ENCODE measurements around the gene CCDC60.
"Not testable (repeated sequence)": the region's sequence is repeated elsewhere in the genome, so short reads cannot be mapped to it uniquely, and the experiment has no call there.

The CCDC60 gene

DNA sequence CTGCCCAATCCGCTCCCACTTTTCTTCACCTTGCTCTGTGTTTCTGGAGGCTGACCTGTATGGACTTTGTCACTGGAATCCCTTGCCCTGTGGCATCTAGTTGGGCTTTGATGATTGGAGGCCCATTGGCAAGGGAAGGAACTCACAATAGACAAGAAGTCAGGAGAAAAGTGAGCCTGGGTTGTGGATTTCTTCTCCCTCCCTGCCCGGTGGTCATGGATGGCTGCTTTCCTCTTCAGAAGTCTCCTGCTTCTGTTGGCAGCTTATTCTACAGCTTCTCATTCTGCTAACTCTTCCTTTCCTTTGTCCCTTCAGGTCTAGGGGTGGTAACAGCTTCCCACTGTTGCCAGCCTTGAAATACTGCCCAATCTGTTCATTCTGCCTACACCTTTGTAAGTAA lies 13.9 kb upstream of the CCDC60 start:
- Mint-ChIP-seq H3K27ac (no peak overlapping the region), H3K4me3 (no peak overlapping the region), H3K36me3 (ENCODE audit: low read depth) (no peaks in the 10 kb centered on the region), H3K4me1 (ENCODE audit: low read depth) (no peaks in the 10 kb centered on the region), H3K9me3 (no peaks in the 10 kb centered on the region), H3K27me3 (peaks cover 9% of the 10 kb centered on the region)

GRCh38 chr12:119322301-119322723 lies 12.2 kb upstream of the CCDC60 start:
- peaks cover 9% of the 10 kb centered on the region for H3K27me3 Mint-ChIP-seq
- H3K36me3 Mint-ChIP-seq (ENCODE audit: low read depth) = no peaks in the 10 kb centered on the region
- H3K27ac Mint-ChIP-seq = no peak overlapping the region
- H3K9me3 Mint-ChIP-seq = no peaks in the 10 kb centered on the region
- H3K4me3 Mint-ChIP-seq = no peak overlapping the region
- H3K4me1 Mint-ChIP-seq (ENCODE audit: low read depth) = no peaks in the 10 kb centered on the region

GRCh38 chr12:119325813-119326212 lies 8.7 kb upstream of the CCDC60 start:
- Mint-ChIP-seq H3K27ac (no peak overlapping the region), H3K36me3 (ENCODE audit: low read depth) (no peaks in the 10 kb centered on the region), H3K9me3 (no peaks in the 10 kb centered on the region), H3K4me1 (ENCODE audit: low read depth) (no peaks in the 10 kb centered on the region), H3K27me3 (peaks cover 2% of the 10 kb centered on the region), H3K4me3 (no peak overlapping the region)

- Mint-ChIP-seq H3K4me3 (no peak overlapping the region), H3K36me3 (ENCODE audit: low read depth) (no peaks in the 10 kb centered on the region), H3K9me3 (no peaks in the 10 kb centered on the region), H3K4me1 (ENCODE audit: low read depth) (no peaks in the 10 kb centered on the region), H3K27me3 (no peaks in the 10 kb centered on the region), H3K27ac (no peak overlapping the region)
Measured at GRCh38 chr12:119326341-119326740, 8.2 kb upstream of the CCDC60 start.

DNA sequence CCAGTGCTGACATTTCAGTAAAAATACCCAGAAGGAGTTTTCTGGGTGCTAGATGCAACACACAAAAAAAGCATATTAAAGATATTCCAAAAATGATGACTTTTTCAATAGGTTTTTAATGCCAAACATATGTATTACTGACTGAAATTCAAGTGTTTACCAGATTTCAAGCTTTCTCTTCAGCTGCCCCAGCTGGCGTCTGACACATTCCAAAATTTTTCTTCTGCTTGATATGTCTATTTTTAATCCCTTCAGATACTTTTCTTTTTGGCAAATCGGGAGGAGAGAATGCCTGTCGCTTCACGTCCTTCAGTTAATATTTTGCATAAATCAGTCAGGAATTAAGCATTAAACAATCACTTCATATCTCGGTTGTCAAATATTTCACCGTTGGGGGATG lies 7.1 kb upstream of the CCDC60 start:
- H3K9me3 Mint-ChIP-seq = no peaks in the 10 kb centered on the region
- peaks cover 1% of the 10 kb centered on the region for H3K27me3 Mint-ChIP-seq
- no peaks in the 10 kb centered on the region for H3K4me1 Mint-ChIP-seq (ENCODE audit: low read depth)
- no peaks in the 10 kb centered on the region for H3K36me3 Mint-ChIP-seq (ENCODE audit: low read depth)
- H3K27ac Mint-ChIP-seq = no peak overlapping the region
- H3K4me3 Mint-ChIP-seq = no peak overlapping the region

- H3K36me3 Mint-ChIP-seq (ENCODE audit: low read depth) = no peaks in the 10 kb centered on the region
- H3K9me3 Mint-ChIP-seq = no peaks in the 10 kb centered on the region
- H3K4me1 Mint-ChIP-seq (ENCODE audit: low read depth) = no peaks in the 10 kb centered on the region
- H3K4me3 Mint-ChIP-seq = no peak overlapping the region
- H3K27me3 Mint-ChIP-seq = peaks cover 6% of the 10 kb centered on the region
- no peak overlapping the region for H3K27ac Mint-ChIP-seq
Measured at GRCh38 chr12:119328111-119328510, 6.4 kb upstream of the CCDC60 start.

- Mint-ChIP-seq H3K4me3 (no peak overlapping the region), H3K36me3 (ENCODE audit: low read depth) (no peaks in the 10 kb centered on the region), H3K9me3 (peaks cover 6% of the 10 kb centered on the region), H3K4me1 (ENCODE audit: low read depth) (no peaks in the 10 kb centered on the region), H3K27ac (no peak overlapping the region), H3K27me3 (peaks cover 11% of the 10 kb centered on the region)
Measured at GRCh38 chr12:119338593-119339363, 4.2 kb downstream of the CCDC60 start.

DNA sequence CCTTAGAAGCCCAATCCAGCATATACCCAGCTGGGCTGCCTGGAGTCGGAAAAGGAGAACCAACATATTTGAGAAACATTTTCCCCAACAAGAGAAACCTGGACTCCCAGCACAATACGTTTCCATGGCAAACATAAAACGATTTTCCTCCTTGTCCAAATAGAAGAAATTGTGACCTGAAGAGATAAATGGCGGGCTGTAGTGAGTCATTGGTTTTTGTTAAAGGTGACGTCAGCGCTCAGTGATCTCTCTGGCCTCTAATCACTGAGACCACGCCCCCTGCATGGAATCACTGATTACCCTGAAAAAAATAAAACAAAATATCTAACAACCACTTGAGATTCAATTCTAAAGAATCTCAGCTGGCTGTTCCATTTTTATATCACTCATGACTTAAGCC lies 6.0 kb downstream of the CCDC60 start:
- Mint-ChIP-seq H3K36me3 (ENCODE audit: low read depth) (no peaks in the 10 kb centered on the region), H3K27ac (no peak overlapping the region), H3K9me3 (peaks cover 6% of the 10 kb centered on the region), H3K27me3 (peaks cover 5% of the 10 kb centered on the region), H3K4me3 (no peak overlapping the region), H3K4me1 (ENCODE audit: low read depth) (no peaks in the 10 kb centered on the region)

GRCh38 chr12:119341020-119341419 lies 6.5 kb downstream of the CCDC60 start:
- Mint-ChIP-seq H3K27me3 (peaks cover 5% of the 10 kb centered on the region), H3K36me3 (ENCODE audit: low read depth) (no peaks in the 10 kb centered on the region), H3K4me1 (ENCODE audit: low read depth) (no peaks in the 10 kb centered on the region), H3K4me3 (no peak overlapping the region), H3K9me3 (peaks cover 6% of the 10 kb centered on the region), H3K27ac (no peak overlapping the region)

DNA sequence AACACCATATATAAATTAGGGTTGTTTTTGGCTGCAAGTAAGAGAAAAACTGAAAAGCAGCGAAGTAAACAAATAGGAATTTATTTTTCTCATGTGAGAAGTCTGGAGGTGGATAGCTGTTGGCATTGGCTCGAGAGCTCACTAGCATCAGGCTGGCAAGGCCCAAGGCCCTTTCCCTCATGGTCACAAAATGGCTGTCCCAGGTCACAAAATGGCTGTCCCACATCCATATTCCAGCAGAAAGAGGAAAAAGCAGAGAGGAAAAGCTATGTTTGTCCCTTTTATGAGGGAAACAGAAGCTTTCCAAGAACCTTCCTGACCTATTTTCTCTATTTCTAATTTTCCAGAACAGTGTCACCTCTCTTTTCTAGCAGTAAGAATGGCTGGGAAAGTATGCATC lies 7.5 kb downstream of the CCDC60 start:
- H3K4me1 Mint-ChIP-seq (ENCODE audit: low read depth) = no peaks in the 10 kb centered on the region
- no peak overlapping the region for H3K4me3 Mint-ChIP-seq
- peaks cover 5% of the 10 kb centered on the region for H3K27me3 Mint-ChIP-seq
- H3K9me3 Mint-ChIP-seq = peaks cover 6% of the 10 kb centered on the region
- H3K36me3 Mint-ChIP-seq (ENCODE audit: low read depth) = no peaks in the 10 kb centered on the region
- H3K27ac Mint-ChIP-seq = no peak overlapping the region

DNA sequence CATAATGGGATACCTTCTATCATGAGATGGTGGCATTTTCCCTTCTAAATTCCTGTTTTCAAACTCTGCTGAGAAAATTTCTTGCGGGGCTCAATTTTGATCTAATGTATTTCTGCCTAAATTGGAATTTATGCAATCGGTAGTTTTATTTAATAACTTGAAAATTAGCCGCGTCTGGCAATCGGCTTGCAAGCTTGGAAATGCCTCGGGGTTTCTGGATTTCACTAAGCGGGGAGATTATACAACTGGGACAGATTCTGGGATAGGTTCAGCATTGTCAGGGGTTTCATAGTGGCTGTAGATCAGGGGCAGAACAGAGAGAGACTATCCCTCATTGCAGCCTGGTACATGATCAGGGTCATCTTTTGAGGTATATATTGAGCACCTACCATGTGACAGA lies 8.6 kb downstream of the CCDC60 start:
- H3K36me3 Mint-ChIP-seq (ENCODE audit: low read depth) = no peaks in the 10 kb centered on the region
- H3K4me3 Mint-ChIP-seq = no peak overlapping the region
- peaks cover 5% of the 10 kb centered on the region for H3K27me3 Mint-ChIP-seq
- no peaks in the 10 kb centered on the region for H3K4me1 Mint-ChIP-seq (ENCODE audit: low read depth)
- H3K9me3 Mint-ChIP-seq = peaks cover 6% of the 10 kb centered on the region
- H3K27ac Mint-ChIP-seq = no peak overlapping the region

- Mint-ChIP-seq H3K9me3 (peaks cover 7% of the 10 kb centered on the region), H3K4me3 (no peak overlapping the region), H3K27me3 (peaks cover 15% of the 10 kb centered on the region), H3K27ac (no peak overlapping the region), H3K4me1 (ENCODE audit: low read depth) (no peaks in the 10 kb centered on the region), H3K36me3 (ENCODE audit: low read depth) (no peaks in the 10 kb centered on the region)
Measured at GRCh38 chr12:119354172-119354571, 19.6 kb downstream of the CCDC60 start.

- not testable (repeated sequence) for H3K4me1 Mint-ChIP-seq (ENCODE audit: low read depth)
Measured at GRCh38 chr12:119360366-119360765, 25.8 kb downstream of the CCDC60 start.

GRCh38 chr12:119363037-119363436 lies 28.5 kb downstream of the CCDC60 start:
- Mint-ChIP-seq H3K27me3 (peaks cover 22% of the 10 kb centered on the region), H3K27ac (no peak overlapping the region), H3K9me3 (peaks cover 7% of the 10 kb centered on the region), H3K4me3 (no peak overlapping the region), H3K36me3 (ENCODE audit: low read depth) (no peaks in the 10 kb centered on the region), H3K4me1 (ENCODE audit: low read depth) (no peaks in the 10 kb centered on the region)

More at GRCh38 chr12:119360366-119360765, 25.8 kb downstream of the CCDC60 start:
- H3K27me3 Mint-ChIP-seq = peaks cover 19% of the 10 kb centered on the region
- H3K9me3 Mint-ChIP-seq; H3K27ac Mint-ChIP-seq; H3K36me3 Mint-ChIP-seq (ENCODE audit: low read depth); H3K4me3 Mint-ChIP-seq: not testable (repeated sequence)

DNA sequence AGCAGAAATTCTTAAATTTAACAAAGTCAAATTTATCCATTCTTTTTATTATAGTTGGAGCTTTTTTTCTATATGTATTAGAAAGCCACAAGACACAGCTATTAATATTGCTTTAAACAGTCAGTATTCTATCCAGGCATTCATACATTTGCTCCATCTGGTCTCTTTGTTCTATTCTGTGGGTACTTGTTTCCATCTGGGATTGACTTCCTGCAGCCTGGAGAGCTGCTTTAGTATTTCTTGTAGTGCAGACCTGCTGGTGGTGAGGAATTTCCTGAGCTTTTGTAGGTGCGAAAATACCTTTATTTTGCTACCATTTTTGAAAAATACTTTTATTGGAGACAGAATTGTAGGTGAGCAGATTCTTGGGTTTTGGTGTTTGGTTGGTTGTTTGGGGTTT lies 29.0 kb downstream of the CCDC60 start:
- Mint-ChIP-seq H3K27ac (no peak overlapping the region), H3K27me3 (peaks cover 21% of the 10 kb centered on the region), H3K9me3 (peaks cover 4% of the 10 kb centered on the region), H3K36me3 (ENCODE audit: low read depth) (no peaks in the 10 kb centered on the region), H3K4me3 (no peak overlapping the region), H3K4me1 (ENCODE audit: low read depth) (no peaks in the 10 kb centered on the region)

GRCh38 chr12:119365451-119365850 lies 30.9 kb downstream of the CCDC60 start:
- no peak overlapping the region for H3K27ac Mint-ChIP-seq
- H3K36me3 Mint-ChIP-seq (ENCODE audit: low read depth) = no peaks in the 10 kb centered on the region
- no peaks in the 10 kb centered on the region for H3K4me1 Mint-ChIP-seq (ENCODE audit: low read depth)
- H3K4me3 Mint-ChIP-seq = no peak overlapping the region
- H3K27me3 Mint-ChIP-seq = peaks cover 24% of the 10 kb centered on the region
- no peaks in the 10 kb centered on the region for H3K9me3 Mint-ChIP-seq
